AG09319 (cell line): ENCODE data around the gene WNT7A.

Experiments used
- DNase-seq: peaks from one replicate; pipeline ENCODE4 v3.0.0-alpha.2; 2010; ENCODE audit warnings: low read depth; ENCODE audit errors: extremely low read depth
- TF ChIP-seq, protein P1 (sequence below): IDR thresholded peaks from 2 replicates; pipeline ENCODE4 v1.5.1; 2011; ENCODE audit warnings: low read depth, mild to moderate bottlenecking, inconsistent platforms, low read length, moderate library complexity

The WNT7A gene

DNA sequence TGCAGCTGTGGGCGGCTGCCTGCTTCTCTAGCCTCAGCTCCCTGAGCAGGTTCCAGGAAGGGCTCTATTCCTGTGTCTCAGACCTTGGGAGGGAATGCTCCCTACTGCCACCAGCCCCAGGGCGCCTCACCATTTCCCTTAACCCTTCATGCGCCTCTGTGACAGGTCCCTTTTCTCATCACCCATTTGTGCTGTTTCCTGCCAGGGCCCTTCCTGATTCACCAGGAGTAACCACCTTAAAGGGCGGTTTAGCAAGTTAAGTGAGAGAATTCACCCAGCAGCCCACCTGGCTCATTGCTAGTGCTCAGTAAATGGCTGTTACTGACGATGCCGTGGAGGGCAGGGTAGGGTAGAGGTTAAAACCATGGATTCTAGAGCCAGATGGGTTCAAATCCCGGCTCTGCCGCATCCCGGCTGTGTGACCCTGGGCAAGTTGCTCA is 87.8 kb downstream of the WNT7A start:
- DNase-seq: no peak
- TF ChIP-seq, protein P1, sequence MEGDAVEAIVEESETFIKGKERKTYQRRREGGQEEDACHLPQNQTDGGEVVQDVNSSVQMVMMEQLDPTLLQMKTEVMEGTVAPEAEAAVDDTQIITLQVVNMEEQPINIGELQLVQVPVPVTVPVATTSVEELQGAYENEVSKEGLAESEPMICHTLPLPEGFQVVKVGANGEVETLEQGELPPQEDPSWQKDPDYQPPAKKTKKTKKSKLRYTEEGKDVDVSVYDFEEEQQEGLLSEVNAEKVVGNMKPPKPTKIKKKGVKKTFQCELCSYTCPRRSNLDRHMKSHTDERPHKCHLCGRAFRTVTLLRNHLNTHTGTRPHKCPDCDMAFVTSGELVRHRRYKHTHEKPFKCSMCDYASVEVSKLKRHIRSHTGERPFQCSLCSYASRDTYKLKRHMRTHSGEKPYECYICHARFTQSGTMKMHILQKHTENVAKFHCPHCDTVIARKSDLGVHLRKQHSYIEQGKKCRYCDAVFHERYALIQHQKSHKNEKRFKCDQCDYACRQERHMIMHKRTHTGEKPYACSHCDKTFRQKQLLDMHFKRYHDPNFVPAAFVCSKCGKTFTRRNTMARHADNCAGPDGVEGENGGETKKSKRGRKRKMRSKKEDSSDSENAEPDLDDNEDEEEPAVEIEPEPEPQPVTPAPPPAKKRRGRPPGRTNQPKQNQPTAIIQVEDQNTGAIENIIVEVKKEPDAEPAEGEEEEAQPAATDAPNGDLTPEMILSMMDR: no peak

DNA sequence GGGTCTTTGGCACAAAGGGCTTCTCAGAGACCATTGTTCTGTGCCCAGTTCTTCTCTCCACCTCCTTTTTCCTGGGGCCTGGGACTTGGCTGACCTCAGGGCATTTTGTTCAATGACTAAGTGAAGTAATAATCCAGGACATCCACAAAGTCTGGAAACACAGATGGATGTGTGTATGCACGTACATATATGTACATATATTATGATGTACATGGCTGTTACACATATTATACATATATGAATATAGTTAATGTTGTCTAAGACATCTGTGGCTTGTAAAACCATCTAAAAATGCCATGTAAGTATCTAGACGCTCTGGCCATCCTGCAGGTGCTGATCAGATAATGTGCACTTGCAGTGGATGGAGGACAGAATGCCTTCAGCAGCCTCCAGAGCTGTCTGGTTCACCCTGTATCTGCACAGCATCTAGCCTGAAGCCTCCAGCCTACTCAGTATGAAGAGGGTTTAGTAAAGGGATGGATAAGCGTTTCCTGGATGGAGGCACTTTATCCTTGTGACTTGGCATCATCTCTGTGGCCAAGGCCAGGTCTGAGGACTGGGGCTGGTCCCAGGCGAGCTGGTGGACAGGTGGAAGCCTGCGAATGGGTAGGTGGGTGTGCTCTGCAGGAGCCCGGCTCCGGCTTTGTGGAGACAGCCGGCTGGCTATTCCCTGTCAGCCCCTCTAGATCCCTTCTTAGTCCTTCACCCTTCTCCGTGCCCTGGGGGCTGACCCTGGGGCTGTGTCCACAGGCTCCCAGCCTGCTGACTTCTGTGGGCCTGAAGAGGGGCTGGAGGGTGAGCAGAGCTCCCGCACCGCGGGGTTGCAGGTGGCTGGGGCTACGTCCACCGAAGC is 88.4 kb downstream of the WNT7A start:
- no peak for DNase-seq
- TF ChIP-seq, protein P1: no peak

DNA sequence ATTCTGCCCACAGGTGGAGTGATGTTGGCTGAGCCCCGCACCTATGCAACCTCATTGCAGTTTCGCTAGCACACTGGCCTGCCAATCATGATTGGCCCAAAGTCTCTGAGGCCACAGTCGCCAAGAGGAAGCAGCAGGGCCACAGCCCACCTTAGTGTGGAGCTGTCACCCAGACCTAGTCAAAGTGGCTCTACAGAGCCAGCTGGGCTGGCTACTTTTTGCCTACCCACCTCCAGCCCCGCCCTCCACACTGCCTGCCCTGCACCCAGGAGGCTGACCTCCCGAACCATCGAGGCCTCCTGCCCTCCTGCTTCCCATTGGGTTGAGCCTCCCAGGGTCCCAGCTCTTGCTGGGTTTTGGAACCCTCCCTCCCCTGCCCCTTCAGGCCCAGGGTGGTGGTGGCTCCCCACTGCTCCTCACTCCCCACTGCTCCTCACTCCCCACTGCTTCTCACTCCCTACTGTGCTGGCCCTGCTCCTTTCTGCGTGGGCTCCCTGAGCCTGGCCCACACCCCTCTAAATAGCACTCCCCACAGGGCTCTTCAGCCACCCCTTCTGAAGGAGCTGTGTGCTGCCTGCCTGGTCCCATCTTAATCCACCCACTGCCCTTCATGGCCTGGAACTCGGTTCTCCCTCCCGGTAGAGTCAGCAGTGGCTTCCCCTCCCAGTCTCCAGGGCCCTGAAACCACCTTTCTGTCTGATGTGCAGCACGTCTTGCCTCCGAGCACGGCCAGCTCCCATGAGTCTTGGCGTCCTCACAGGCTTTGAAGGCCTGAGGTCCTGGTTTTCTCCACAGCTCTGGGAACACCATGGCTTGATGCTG is 89.3 kb downstream of the WNT7A start:
- no peak for DNase-seq
- TF ChIP-seq, protein P1: no peak

DNA sequence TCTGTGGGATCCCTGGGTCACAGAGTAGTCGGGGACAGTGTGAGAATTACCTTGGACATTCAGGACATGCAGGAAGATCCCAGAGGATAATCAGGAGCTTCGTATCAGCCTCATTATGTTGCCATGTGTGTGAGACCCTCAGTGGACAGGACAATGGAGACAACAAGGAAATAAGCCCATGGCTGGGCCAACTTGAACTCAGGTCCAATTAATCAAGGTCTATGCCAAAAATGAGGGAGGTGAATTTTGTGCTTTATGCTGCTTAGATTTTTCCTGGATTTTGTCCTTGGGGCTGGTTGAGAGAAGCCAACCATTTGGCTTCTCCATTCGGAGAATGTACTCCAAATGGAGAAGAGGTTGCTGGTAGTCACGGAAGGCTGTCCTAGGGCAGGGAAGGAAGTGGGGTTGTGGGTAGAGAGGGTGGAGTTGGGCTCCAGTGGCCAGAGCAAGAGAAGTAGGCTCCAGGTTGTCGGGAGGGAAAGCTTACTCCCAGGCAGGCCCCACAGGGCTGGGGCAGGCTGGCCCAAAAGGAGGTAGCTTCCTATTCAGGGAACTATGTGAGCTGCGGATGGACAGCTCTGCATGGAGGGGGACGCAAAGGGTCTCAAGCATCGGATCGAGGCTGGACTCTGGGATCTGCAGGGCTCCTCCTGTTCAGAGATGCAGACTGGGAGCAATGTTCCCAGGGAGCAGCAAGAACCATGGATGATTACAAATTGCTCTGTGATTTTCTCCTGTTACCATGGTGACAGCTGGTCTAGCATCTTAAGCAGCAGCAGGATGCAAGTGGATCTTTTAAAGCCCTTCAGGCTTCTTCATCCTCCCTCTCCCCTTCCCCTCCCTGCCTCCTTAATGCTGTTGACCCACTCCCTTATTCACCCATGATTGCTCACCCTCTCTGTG is 91.1 kb downstream of the WNT7A start:
- no peak for DNase-seq
- TF ChIP-seq, protein P1: no peak

DNA sequence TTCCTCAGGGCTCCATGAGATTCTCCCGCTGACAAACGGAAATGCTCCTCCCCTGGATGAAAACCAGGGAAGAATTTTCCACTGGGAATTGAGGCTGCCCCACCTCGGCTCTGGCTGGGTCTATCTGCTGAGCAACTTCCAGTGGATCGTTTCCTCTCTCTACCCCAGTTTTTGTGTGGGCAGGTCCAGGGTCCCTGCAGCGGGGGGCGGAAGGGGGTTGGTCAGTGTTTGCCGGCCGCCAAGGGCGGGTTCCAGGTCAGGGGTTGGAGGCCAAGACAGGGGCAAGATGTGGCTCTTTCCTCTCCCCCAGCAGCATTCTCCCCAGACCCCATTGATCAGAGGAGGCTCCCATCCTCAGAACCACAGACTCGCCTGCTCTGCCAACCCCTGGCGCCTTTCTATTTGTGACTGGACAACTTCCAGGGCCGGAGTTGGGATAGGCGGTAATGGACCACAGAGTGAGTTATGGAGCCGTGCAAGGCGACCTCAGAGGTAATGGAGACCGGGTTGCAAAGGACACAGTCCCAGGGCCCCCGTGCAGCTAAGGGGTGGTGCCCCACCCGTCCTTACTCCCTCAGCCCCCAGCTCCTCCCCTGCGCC is 92.2 kb downstream of the WNT7A start:
- no peak for DNase-seq
- TF ChIP-seq, protein P1: no peak

DNA sequence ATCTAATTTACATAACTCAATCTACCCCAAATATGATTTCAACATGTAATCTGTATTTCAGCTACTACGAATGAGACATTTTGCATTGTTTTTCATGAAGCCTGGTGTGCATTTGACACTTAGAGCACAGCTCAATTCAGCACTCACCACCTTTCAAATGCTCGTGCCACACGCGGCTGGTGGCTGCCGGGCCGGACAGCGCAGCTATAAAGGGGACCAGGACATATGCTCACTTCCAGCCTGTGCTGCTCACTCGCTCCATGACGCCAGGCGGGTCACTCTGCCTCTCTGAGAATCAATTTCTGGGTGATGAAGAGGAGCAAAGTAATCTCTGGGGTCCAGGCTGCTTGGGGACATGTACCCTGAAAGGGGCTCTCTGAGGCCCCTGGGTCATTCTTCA is 93.1 kb downstream of the WNT7A start:
- TF ChIP-seq, protein P1: no peak
- DNase-seq: no peak
